Measurements from ENCODE around the gene TMED6. TPM values are rescaled to one million over a fixed set of nuclear protein-coding genes. Genes with fewer than 3 reads are reported as not detected.

Gene TMED6
- total and polyA plus RNA-seq, 2 donors from 2014 or later = 2.6 to 11.5 TPM

GRCh38 chr16:69386596-69386995 lies 35.0 kb upstream of the TMED6 start:
- H3K27me3 ChIP-seq (ENCODE audit: control insufficient read depth, insufficient read depth, low read length) = no peaks in the 10 kb centered on the region
- TF ChIP-seq CTCF (IDR thresholded peaks at IDR 0.05; ENCODE audit: borderline replicate concordance, extremely low read depth, insufficient read depth) = no peak
- H3K27ac ChIP-seq (ENCODE audit: low read depth in 2 of 2, low read length in 2 of 2) = no peak overlapping the region
- peaks cover 0 to 5% (median 3%) of the 10 kb centered on the region in 3 donors for H3K4me1 ChIP-seq (ENCODE audit: control insufficient read depth in 2 of 3, insufficient read depth in 2 of 3, low read depth in 1 of 3, low read length in 3 of 3)
- peak overlapping the region in 1 of 3 donors; percentile 78 for H3K4me3 ChIP-seq (ENCODE audit: low read length in 3 of 3)
- no peak overlapping the region for H3K9ac ChIP-seq (ENCODE audit: low read length in 3 of 3)
- peaks cover 2 to 13% (median 6%) of the 10 kb centered on the region in 3 donors for H3K36me3 ChIP-seq (ENCODE audit: control insufficient read depth in 2 of 3, insufficient read depth in 3 of 3, low read length in 3 of 3)
- DNase-seq = no peak
- no peak for FAIRE-seq
- intact Hi-C loops (cut with DNase I) = no loop called here
- H3K9me3 ChIP-seq (ENCODE audit: control insufficient read depth in 2 of 3, insufficient read depth in 1 of 3, low read length in 3 of 3) = no peaks in the 10 kb centered on the region

DNA sequence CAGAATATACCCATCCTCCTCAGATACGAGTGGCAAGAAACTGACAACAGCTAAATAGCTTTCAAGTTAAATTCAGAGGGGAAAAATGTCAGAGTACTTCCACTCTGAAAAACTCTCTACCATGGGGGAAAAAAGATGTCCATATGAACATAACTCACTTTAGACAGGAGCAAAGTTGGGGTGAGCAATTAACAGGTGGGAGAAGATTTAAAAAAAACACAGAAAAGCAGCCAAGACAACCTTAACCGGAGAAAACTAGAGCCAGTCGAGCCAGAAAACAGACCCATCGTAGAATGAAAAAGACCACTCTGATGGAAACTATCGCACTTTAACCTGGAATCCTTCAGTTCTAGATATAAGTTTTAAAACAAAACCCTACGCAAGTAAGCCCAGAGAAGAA lies 33.4 kb upstream of the TMED6 start:
- FAIRE-seq (no peak), DNase-seq (no peak)
- Histone ChIP-seq H3K9ac (ENCODE audit: low read length in 3 of 3) (peak overlapping the region; percentile 37 to 86 (median 77)), H3K9me3 (ENCODE audit: control insufficient read depth in 2 of 3, insufficient read depth in 1 of 3, low read length in 3 of 3) (no peaks in the 10 kb centered on the region), H3K4me3 (ENCODE audit: low read length in 3 of 3) (peak overlapping the region; percentile 78 to 81 (median 79)), H3K4me1 (ENCODE audit: control insufficient read depth in 2 of 3, insufficient read depth in 2 of 3, low read depth in 1 of 3, low read length in 3 of 3) (peaks cover 0 to 5% (median 3%) of the 10 kb centered on the region in 3 donors), H3K27ac (ENCODE audit: low read depth in 2 of 2, low read length in 2 of 2) (peak overlapping the region; percentile 76 to 79), H3K36me3 (ENCODE audit: control insufficient read depth in 2 of 3, insufficient read depth in 3 of 3, low read length in 3 of 3) (peaks cover 2 to 18% (median 6%) of the 10 kb centered on the region in 3 donors), H3K27me3 (ENCODE audit: control insufficient read depth, insufficient read depth, low read length) (no peaks in the 10 kb centered on the region)
- TF ChIP-seq CTCF (IDR thresholded peaks at IDR 0.05; ENCODE audit: borderline replicate concordance, extremely low read depth, insufficient read depth) = no peak
- intact Hi-C loops (cut with DNase I) = no loop called here

- Histone ChIP-seq H3K9me3 (ENCODE audit: control insufficient read depth in 2 of 3, insufficient read depth in 1 of 3, low read length in 3 of 3) (no peaks in the 10 kb centered on the region), H3K9ac (ENCODE audit: low read length in 3 of 3) (no peak overlapping the region), H3K36me3 (ENCODE audit: control insufficient read depth in 2 of 3, insufficient read depth in 3 of 3, low read length in 3 of 3) (peaks cover 2 to 29% (median 14%) of the 10 kb centered on the region in 3 donors), H3K27me3 (ENCODE audit: control insufficient read depth, insufficient read depth, low read length) (no peaks in the 10 kb centered on the region), H3K4me1 (ENCODE audit: control insufficient read depth in 2 of 3, insufficient read depth in 2 of 3, low read depth in 1 of 3, low read length in 3 of 3) (peaks cover 0 to 5% (median 3%) of the 10 kb centered on the region in 3 donors), H3K27ac (ENCODE audit: low read depth in 2 of 2, low read length in 2 of 2) (no peak overlapping the region), H3K4me3 (ENCODE audit: low read length in 3 of 3) (no peak overlapping the region)
- no peak for FAIRE-seq
- intact Hi-C loops (cut with DNase I) = no loop called here
- TF ChIP-seq CTCF (IDR thresholded peaks at IDR 0.05; ENCODE audit: borderline replicate concordance, extremely low read depth, insufficient read depth) = no peak
- DNase-seq = no peak
Observed at GRCh38 chr16:69382421-69382820, 30.8 kb upstream of the TMED6 start.

DNA sequence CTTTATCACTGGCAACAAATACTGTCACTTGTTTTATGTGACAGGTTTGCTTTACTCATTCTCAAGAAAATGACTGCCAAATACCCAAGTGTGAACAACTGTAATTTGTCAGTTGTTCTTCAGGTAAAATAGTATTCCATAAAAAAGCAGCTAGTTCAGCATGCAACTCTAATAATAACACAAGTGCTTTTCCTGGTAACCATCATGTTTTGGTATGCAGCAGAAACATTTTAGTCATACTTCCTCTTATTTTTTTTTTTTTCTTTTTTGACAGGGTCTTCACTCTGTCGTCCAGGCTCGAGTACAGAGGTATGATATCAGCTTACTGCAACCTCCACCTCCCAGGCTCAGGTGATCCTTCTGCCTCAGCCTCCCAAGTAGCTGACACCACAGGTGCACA lies 29.6 kb upstream of the TMED6 start:
- intact Hi-C loops (cut with DNase I) = no loop called here
- no peak overlapping the region for H3K27ac ChIP-seq (ENCODE audit: low read depth in 2 of 2, low read length in 2 of 2)
- DNase-seq (no peak), FAIRE-seq (no peak)
- TF ChIP-seq CTCF (IDR thresholded peaks at IDR 0.05; ENCODE audit: borderline replicate concordance, extremely low read depth, insufficient read depth) = no peak
- H3K36me3 ChIP-seq (ENCODE audit: control insufficient read depth in 2 of 3, insufficient read depth in 3 of 3, low read length in 3 of 3) = peaks cover 2 to 29% (median 14%) of the 10 kb centered on the region in 3 donors
- H3K27me3 ChIP-seq (ENCODE audit: control insufficient read depth, insufficient read depth, low read length) = no peaks in the 10 kb centered on the region
- no peaks in the 10 kb centered on the region for H3K9me3 ChIP-seq (ENCODE audit: control insufficient read depth in 2 of 3, insufficient read depth in 1 of 3, low read length in 3 of 3)
- H3K4me3 ChIP-seq (ENCODE audit: low read length in 3 of 3) = no peak overlapping the region
- H3K9ac ChIP-seq (ENCODE audit: low read length in 3 of 3) = no peak overlapping the region
- H3K4me1 ChIP-seq (ENCODE audit: control insufficient read depth in 2 of 3, insufficient read depth in 2 of 3, low read depth in 1 of 3, low read length in 3 of 3) = peaks cover 0 to 5% (median 3%) of the 10 kb centered on the region in 3 donors

All from kidney (tissue), 14 donors.